Caco-2 (cell line): Measurements from ENCODE around the gene PCARE. TPM values are rescaled to one million over a fixed set of nuclear protein-coding genes. Genes with fewer than 3 reads are reported as not detected.
A peak's percentile ranks its signal among the peaks of the same experiment; 100 is the strongest.

ENCODE experiments used
- BruUV-seq: library from RNA; stranded (reverse); fragments of 400-500 nt; replicated peaks from 2 replicates; lab custom pipeline; 2021; lab: Mats Ljungman, UMichigan
- CTCF ChIA-PET: fragments of 300-600 bp; sonication (Branson Sonifier 250); formaldehyde crosslinking; loops from one replicate; lab custom pipeline; 2022; ENCODE audit warnings: antibody characterized with exemption; lab: Charles Lee
- POLR2A ChIA-PET: fragments of 300-600 bp; sonication (Branson Sonifier 250); formaldehyde crosslinking; loops from one replicate; lab custom pipeline; 2022; ENCODE audit warnings: antibody characterized with exemption; lab: Charles Lee
- DNase-seq, 2 experiments: peaks; one replicate each; pipeline versions ENCODE4 v3.0.0 to v3.0.0-alpha.2; 2020 to 2022
- H3K27me3 ChIP-seq: replicated peaks from 2 replicates; pipeline ENCODE4 v1.6.0; 2011; ENCODE audit warnings: low read length; ENCODE audit not compliant: control insufficient read depth, insufficient read depth
- H3K36me3 ChIP-seq: 2 replicates; pipeline ENCODE4 v1.5.1; 2011; ENCODE audit warnings: low read length; ENCODE audit not compliant: control insufficient read depth, insufficient read depth
- H3K4me1 ChIP-seq: fragments of 250-450 bp; sonication (Bioruptor Pico); 2 replicates; pipeline ENCODE4 v1.5.1; 2020; ENCODE audit warnings: mild to moderate bottlenecking
- H3K4me3 ChIP-seq: 2 replicates; pipeline ENCODE4 v1.5.1; 2011; ENCODE audit warnings: low read depth, mild to moderate bottlenecking, control low read depth, low read length
- H3K9me3 ChIP-seq: fragments of 250-450 bp; sonication (Bioruptor Pico); 2 replicates; pipeline ENCODE4 v1.5.1; 2020; ENCODE audit warnings: mild to moderate bottlenecking, moderate library complexity
- H3K27ac Mint-ChIP-seq: one replicate; pipeline ENCODE4 v1.8.0; 2022; ENCODE audit warnings: mixed read lengths; ENCODE audit not compliant: unreplicated experiment
- H3K27me3 Mint-ChIP-seq: one replicate; pipeline ENCODE4 v1.8.0; 2022; ENCODE audit warnings: mixed read lengths; ENCODE audit not compliant: insufficient read depth, unreplicated experiment
- H3K36me3 Mint-ChIP-seq: one replicate; pipeline ENCODE4 v1.8.0; 2022; ENCODE audit warnings: mild to moderate bottlenecking, mixed read lengths; ENCODE audit not compliant: insufficient read depth, unreplicated experiment
- H3K4me1 Mint-ChIP-seq: one replicate; pipeline ENCODE4 v1.8.0; 2022; ENCODE audit warnings: low read depth, mixed read lengths; ENCODE audit not compliant: unreplicated experiment
- H3K4me3 Mint-ChIP-seq: one replicate; pipeline ENCODE4 v1.8.0; 2022; ENCODE audit warnings: mild to moderate bottlenecking, moderate library complexity, mixed read lengths; ENCODE audit not compliant: unreplicated experiment
- H3K9me3 Mint-ChIP-seq: one replicate; pipeline ENCODE4 v1.8.0; 2022; ENCODE audit warnings: mixed read lengths; ENCODE audit not compliant: unreplicated experiment
- CTCF ChIP-seq, 2 experiments: fragments of 200-600 bp in 1 of 2; IDR thresholded peaks; 1 replicate in 1 of 2; 2 replicates in 1 of 2; pipeline versions ENCODE4 v1.5.1 to v1.8.0; 2011 to 2022; ENCODE audit warnings: antibody characterized with exemption in 1 of 2, control low read depth in 1 of 2, inconsistent platforms in 1 of 2, low read depth in 1 of 2, low read length in 1 of 2, mild to moderate bottlenecking in 1 of 2, moderate library complexity in 1 of 2; ENCODE audit not compliant: insufficient read depth in 1 of 2, severe bottlenecking in 1 of 2, unreplicated experiment in 1 of 2
- intact Hi-C: fragments of 100-400 bp; cut with micrococcal nuclease; formaldehyde crosslinking; loops from one replicate; pipeline ENCODE4 v1.10.0; 2022; ENCODE audit not compliant: unreplicated experiment
- total RNA-seq: library from RNA; stranded (reverse); gene quantifications from 2 replicates; pipeline ENCODE4 v1.2.3, GENCODE V29; 2022

The PCARE gene
- total RNA-seq, 1 experiment from 2014 or later: not detected

- Mint-ChIP-seq H3K36me3 (no peaks in the 10 kb centered on the region), H3K4me3 (no peak overlapping the region), H3K27ac (no peak overlapping the region), H3K9me3 (no peaks in the 10 kb centered on the region), H3K27me3 (no peaks in the 10 kb centered on the region), H3K4me1 (no peaks in the 10 kb centered on the region)
- H3K27me3 ChIP-seq: no peaks in the 10 kb centered on the region
- H3K36me3 ChIP-seq: no peaks in the 10 kb centered on the region
- no TSS peak for BruUV-seq
- no peak for TF ChIP-seq CTCF (IDR thresholded peaks at IDR 0.05; ENCODE audit: insufficient read depth in 1 of 2, low read depth in 1 of 2, low read length in 1 of 2, severe bottlenecking in 1 of 2, unreplicated experiment in 1 of 2)
- no peak for DNase-seq
- POLR2A ChIA-PET: interaction anchor here (0.6 kb wide), 1 partner anchor 32 kb away, joined by 3 read pairs; no protein-coding TSS in a partner anchor
- CTCF ChIA-PET: no interaction called here
- intact Hi-C loops: no loop called here
- H3K4me1 ChIP-seq: 0 out of 2 replicates have a peak, but pooled peaks cover 4% of the 10 kb centered on the region
- no peak overlapping the region for H3K4me3 ChIP-seq
- H3K9me3 ChIP-seq: no peaks in the 10 kb centered on the region
These were observed 34.4 kb downstream of the PCARE start for GRCh38 chr2:29039718-29040480.

DNA sequence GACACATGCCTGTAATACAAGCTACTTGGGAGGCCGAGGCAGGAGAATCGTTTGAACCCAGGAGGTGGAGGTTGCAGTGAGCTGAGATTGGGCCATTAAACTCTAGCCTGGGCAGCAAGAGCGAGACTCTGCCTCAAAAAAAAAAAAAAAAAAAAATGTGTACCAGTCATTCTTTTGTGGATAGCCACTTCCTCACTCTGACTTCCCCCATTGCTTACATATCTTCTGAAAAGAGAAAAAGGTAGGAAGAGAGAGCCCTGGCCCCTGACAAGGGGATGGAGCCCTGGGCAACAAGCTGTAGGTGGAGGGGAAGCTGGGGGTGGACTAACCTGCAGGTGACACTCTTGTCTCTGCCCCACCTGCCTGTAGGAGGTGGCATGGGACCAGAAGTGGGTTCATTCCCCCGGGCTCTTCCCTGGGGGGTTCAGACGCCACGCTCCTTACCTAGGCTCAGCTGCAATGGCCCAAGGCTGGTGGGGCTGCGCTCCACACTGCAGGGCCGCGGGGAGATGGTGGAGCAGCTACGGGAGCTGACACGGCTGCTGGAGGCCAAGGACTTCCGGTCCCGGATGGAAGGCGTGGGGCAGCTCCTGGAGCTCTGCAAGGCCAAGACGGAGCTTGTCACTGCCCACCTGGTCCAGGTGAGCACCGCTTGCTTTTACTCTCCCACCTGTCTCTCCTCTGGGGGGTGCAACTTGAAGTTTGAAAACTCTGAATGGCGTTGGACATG, 39.1 kb downstream of the PCARE start:
- TF ChIP-seq CTCF (IDR thresholded peaks at IDR 0.05; ENCODE audit: insufficient read depth in 1 of 2, low read depth in 1 of 2, low read length in 1 of 2, severe bottlenecking in 1 of 2, unreplicated experiment in 1 of 2): no peak
- H3K4me3 Mint-ChIP-seq: no peak overlapping the region
- intact Hi-C loops: no loop called here
- H3K27me3 ChIP-seq: no peaks in the 10 kb centered on the region
- DNase-seq: no peak
- H3K36me3 ChIP-seq: no peaks in the 10 kb centered on the region
- peak overlapping the region; percentile 33 for H3K27ac Mint-ChIP-seq
- ChIA-PET CTCF (no interaction called here), POLR2A (no interaction called here)
- H3K4me1 ChIP-seq: peaks cover 23% of the 10 kb centered on the region
- H3K9me3 Mint-ChIP-seq: no peaks in the 10 kb centered on the region
- BruUV-seq: no TSS peak
- H3K4me3 ChIP-seq: no peak overlapping the region
- H3K4me1 Mint-ChIP-seq: peaks cover 26% of the 10 kb centered on the region
- H3K36me3 Mint-ChIP-seq: no peaks in the 10 kb centered on the region
- no peaks in the 10 kb centered on the region for H3K9me3 ChIP-seq
- H3K27me3 Mint-ChIP-seq: no peaks in the 10 kb centered on the region

DNA sequence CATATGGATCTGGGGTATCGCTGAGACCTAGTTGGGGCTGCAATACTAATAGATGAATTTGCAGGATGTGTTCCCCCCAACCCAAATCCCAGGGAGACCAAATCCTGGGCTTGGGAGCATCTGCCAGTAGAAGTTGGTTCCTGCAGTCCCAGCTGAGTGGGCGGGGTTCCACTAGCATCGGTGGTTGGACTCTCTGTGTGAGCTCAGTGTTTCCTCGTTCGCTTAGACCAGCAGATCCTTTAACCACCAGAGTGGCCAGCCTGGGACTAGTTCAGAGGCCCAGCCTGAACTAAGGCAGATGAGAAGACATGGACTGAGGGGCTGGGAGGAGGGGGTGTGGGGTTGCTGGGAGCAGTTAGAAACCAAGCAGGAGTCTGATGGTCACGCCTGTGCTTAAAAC, 40.7 kb downstream of the PCARE start:
- H3K27me3 Mint-ChIP-seq: no peaks in the 10 kb centered on the region
- CTCF ChIA-PET: no interaction called here
- no peaks in the 10 kb centered on the region for H3K36me3 Mint-ChIP-seq
- Histone ChIP-seq H3K36me3 (no peaks in the 10 kb centered on the region), H3K4me3 (no peak overlapping the region), H3K4me1 (peaks cover 23% of the 10 kb centered on the region), H3K9me3 (no peaks in the 10 kb centered on the region), H3K27me3 (no peaks in the 10 kb centered on the region)
- peak overlapping the region; percentile 96 for H3K27ac Mint-ChIP-seq
- H3K4me1 Mint-ChIP-seq: peaks cover 26% of the 10 kb centered on the region
- POLR2A ChIA-PET: no interaction called here
- peak in 1 of 2 experiments; percentile 28 for DNase-seq
- peak overlapping the region; percentile 29 for H3K4me3 Mint-ChIP-seq
- no peak for TF ChIP-seq CTCF (IDR thresholded peaks at IDR 0.05; ENCODE audit: insufficient read depth in 1 of 2, low read depth in 1 of 2, low read length in 1 of 2, severe bottlenecking in 1 of 2, unreplicated experiment in 1 of 2)
- TSS peak; percentile 70 for BruUV-seq
- no peaks in the 10 kb centered on the region for H3K9me3 Mint-ChIP-seq
- intact Hi-C loops: loop anchor here (1.0 kb wide), 1 partner anchor 36 kb away; no protein-coding TSS in a partner anchor
